ENCODE results near the gene VAV2. TPM values are rescaled to one million over a fixed set of nuclear protein-coding genes. Genes with fewer than 3 reads are reported as not detected.
"Not testable (repeated sequence)": the region's sequence is repeated elsewhere in the genome, so short reads cannot be mapped to it uniquely, and the experiment has no call there.

Gene VAV2
- total RNA-seq, 1 donor from 2014 or later: 12.8 TPM

DNA sequence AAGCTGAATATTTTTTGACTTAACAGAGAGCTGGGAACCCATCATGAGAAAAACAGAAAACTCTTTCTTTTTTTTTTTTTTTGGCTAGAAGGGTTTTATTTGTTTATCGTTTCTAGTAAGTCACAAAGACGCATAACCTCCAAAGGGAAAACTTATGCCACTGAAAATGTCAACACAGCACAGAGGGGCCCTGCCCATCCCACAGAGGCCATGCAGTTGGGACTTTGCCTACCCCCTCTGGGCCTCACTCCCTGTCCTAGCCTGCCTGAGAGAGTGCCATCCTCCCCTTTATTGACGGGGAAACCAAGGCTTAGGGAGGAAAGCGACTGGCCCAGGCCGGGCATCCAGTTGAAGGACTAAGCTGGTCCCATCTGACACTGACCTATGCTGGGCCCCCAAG lies 74.7 kb downstream of the VAV2 start:
- no peak for DNase-seq (ENCODE audit: low spot score)

GRCh38 chr9:133916159-133916541 lies 76.0 kb downstream of the VAV2 start:
- no peak for DNase-seq (ENCODE audit: low spot score)

DNA sequence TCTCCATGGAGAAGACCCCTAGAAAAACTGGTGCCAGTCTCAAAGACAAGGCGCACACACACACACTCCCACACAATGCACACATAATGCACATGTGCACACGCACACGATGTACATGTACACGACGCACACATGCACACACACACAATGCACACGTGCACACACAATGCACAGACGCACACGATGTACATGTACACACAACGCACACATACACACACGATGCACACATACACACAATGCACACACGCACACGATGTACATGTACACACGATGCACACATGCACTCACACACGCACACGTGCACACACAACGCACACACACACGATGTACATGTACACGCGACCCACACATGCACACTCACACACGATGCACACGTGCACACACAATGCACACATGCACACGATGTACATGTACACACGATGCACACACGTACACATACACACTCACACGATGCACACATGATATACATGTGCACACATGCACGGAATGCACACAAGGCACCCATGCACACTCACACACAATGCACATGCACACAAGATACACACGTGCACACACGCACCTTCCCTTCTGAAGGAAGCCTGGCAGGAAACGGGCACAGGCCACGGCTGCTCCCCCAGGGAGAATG lies 76.5 kb downstream of the VAV2 start:
- DNase-seq (ENCODE audit: low spot score): no peak

DNA sequence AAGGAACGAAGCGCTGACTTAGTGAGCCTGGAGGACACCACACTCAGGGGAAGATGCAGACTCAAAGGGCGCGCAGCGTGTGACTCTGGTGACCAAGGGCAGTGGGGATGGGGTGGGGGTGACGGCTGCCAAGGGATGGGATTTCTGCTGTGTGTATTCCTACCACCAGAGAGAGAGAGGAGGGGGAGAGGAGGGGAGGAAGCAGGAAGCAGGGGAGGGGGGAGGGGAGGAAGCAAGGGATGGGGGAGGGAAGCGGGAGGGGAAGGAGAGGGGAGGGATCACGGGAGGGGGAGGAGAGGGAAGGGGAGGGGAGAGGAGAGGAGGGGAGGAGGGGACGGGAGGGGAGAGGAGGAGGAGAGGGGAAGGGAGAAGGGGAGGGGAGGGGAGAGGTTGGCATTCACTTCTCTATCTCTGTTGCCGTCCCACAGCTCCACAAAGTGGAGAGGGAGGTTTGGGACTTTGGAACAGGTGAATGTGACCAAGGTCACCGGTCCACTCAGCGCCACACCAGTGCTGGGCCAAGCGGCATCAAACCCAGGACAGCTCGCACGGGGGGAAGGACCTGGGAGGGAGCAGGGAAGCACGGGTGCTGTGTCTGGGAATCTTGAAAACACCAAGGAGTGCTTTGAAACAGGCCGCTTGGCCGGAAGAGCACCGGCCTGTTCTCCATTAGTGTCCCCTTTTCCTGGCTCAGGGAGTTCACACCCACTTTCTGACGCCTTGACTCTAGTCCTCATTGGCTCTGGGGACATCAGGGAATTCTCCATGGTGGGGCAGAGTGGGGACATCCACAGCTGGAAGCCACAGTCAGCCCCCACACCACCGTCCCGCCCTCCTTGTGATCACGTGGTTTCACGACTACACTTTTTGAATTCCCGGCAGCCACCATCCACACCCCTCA lies 77.4 kb downstream of the VAV2 start:
- DNase-seq (ENCODE audit: low spot score): no peak

DNA sequence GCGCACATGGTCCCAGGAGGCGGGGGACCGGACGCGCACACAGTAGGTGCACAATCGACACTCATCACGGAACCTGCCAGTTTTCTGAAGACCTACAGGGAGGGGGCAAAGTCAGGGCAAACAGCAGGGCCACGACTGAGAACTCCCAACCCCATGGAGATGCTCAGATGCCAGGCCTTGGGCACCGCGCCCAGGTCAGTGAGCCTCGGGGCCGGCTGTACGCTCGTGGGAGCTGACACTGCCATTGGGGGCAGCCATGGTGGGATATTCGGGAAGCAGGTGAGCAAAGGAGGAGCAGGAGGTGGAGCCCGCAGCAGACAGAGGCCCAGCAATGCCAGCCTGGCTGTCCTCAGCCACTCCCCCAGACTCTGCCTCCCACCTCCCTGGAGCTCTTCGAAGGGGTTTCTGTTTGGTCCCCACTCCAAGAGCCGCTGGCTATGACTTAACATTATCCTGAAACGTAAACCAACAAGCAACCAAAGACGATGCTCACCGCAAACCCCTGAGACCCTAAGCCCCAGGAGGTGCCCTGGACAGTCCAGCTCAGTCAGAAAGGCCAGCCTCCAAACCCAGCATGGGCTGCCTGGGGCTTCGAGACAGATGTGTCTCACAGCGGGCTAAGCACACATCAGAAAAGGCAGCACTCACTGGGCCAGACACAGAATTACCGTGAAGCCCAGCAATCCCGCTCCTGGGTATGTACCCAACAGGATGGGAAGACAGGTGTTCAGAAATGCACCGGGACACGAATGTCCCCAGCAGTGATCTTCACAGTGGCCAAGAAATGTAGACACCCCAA lies 78.4 kb downstream of the VAV2 start:
- no peak for DNase-seq (ENCODE audit: low spot score)

- DNase-seq (ENCODE audit: low spot score): peak; percentile 50
Observed at GRCh38 chr9:133910855-133911514, 81.1 kb downstream of the VAV2 start.

DNA sequence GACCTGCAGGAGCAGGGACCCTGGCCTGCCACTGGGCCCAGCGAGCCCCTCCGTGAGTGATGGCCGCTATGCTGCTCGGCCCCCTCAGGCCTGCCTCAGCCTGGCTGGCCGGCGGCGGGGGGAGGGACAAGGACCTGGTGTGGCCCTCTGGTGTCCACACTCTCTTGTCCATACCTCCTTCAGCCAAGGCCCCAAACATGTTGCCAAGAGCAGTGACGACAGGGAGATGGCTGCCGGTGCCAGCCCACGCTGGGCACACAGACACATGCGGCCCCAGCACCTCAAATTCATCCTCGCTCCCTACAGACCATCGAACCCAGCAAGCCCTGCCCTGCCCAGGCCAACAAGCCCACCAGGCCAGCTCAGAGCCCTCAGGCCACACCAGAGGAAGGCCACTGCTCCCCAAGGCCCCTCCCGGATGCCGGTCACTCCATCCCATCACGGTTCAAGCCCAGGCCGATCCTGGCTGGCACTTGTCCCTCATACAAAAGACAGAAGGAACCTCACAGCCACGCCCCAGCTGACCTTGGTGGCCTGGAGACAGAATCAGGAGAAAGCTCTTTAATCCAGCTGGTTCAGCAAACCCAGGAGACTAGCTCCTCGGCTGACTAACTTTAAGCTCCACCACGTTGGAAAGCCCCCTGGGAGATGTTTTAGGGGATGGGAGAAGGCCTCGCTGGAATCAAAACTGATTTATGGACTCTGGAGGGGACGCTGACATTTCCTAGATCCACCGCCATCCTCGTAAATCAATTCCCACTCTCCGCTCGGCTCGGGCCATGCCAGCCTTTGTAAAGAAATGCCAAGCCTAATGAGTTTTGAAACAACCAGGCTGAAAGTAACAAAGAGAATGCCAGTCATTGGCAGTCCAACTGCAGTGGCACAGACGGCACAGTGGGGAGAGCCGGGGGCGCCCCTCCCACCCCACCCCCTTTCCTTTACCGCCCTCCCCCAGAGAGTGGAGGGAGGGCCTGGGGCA lies 84.9 kb downstream of the VAV2 start:
- peak; percentile 35 for DNase-seq (ENCODE audit: low spot score)

GRCh38 chr9:133906218-133906617 lies 85.9 kb downstream of the VAV2 start:
- no peak for DNase-seq (ENCODE audit: low spot score)

DNA sequence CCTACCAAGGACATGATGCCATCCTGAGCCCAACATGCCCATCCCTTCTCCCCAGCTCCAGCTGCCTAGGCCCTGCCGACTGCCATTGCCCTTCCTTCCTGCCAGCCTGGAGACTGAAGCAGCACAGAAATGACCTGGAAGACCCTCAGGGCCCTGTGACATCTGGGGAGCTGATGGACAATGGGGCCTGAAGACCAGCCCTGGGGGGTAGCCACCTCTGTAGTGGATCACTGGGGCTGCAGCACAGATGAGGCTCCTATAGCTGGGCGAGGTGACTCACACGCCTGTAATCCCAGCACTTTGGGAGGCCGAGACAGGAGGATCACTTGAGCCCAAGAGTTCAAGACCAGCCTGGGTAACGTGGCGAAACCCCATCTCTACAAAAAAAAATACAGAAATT lies 86.6 kb downstream of the VAV2 start:
- no peak for DNase-seq (ENCODE audit: low spot score)

DNA sequence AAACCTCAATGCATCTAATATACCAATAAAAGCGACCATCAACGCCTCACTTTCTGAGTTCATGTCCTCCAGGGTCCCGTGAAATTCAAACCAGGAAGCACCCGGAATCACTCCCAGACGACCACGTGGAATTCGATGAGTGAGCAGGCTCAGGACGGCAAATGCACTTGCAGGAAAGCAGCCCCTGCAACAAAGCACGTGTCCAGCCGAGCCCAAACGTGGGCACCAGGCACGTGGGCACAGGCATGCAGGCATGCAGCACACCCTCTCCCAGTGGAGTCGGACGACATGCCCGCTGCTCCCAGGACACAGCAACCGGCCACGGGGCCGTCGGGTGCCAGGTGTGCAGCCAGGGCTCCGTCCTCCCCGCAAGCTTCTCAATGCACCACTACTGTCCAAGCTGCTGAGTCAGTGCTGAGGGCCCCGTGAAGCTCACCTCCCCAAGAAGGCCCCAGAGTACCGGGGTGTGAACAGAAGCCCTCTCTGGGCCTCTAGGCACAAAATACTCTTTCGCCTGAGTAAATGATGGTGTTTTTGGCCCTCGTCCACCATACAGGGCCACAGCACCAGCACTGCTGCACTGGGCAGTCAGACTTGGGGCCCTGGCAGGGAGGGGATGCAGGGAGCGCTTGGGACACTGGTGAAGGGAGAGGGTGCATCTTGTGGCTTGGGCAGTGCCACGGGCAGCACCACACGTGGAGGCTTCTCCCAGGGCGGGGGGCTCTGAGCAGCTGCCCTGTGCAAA lies 87.6 kb downstream of the VAV2 start:
- no peak for DNase-seq (ENCODE audit: low spot score)

DNA sequence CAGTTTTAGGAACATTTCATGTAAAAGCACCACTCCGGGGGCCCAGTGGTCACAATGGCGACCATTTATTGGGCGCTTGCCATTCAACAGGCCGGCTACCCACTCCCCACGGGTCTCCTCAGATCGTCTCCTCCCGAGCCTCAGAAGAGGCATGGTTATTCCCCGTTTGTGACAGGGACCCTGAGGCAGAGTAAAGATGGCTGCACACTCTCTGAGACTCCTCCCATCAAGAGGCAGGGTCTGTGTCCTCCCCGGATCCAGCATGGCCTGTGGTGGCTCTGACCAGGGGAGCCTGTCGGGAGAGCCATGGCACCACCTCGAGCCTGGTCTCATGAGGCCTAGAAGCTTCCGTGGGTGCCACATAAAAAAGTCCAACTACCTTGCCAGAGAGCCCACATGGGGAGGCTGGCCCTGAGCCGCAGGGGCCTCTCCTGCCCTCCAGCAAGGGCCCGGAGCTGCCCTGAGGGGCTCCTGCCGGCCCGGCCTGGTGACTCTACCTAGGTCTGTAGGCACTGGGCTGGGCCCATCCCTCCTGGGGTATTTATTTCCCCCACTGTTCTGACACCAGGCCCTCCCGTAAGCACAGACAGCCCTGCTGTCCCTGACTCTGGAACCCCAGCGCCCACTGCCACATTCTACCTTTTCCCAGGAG lies 90.8 kb downstream of the VAV2 start:
- no peak for DNase-seq (ENCODE audit: low spot score)

- no peak for DNase-seq (ENCODE audit: low spot score)
Observed at GRCh38 chr9:133897675-133898074, 94.4 kb downstream of the VAV2 start.

DNA sequence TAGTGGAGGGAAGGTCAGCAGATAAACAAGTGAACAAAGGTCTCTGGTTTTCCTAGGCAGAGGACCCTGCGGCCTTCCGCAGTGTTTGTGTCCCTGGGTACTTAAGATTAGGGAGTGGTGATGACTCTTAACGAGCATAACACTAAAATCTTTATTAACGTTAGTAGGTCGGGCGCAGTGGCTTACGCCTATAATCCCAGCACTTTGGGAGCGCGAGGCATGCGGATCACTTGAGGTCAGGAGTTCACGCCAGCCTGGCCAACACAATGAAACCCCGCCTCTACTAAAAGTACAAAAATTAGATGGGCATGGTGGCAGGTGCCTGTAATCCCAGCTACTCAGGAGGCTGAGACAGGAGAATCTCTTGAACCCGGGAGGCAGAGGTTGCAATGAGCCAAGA lies 96.1 kb downstream of the VAV2 start:
- DNase-seq (ENCODE audit: low spot score): not testable (repeated sequence)

GRCh38 chr9:133895335-133895734 lies 96.8 kb downstream of the VAV2 start:
- DNase-seq (ENCODE audit: low spot score): no peak

DNA sequence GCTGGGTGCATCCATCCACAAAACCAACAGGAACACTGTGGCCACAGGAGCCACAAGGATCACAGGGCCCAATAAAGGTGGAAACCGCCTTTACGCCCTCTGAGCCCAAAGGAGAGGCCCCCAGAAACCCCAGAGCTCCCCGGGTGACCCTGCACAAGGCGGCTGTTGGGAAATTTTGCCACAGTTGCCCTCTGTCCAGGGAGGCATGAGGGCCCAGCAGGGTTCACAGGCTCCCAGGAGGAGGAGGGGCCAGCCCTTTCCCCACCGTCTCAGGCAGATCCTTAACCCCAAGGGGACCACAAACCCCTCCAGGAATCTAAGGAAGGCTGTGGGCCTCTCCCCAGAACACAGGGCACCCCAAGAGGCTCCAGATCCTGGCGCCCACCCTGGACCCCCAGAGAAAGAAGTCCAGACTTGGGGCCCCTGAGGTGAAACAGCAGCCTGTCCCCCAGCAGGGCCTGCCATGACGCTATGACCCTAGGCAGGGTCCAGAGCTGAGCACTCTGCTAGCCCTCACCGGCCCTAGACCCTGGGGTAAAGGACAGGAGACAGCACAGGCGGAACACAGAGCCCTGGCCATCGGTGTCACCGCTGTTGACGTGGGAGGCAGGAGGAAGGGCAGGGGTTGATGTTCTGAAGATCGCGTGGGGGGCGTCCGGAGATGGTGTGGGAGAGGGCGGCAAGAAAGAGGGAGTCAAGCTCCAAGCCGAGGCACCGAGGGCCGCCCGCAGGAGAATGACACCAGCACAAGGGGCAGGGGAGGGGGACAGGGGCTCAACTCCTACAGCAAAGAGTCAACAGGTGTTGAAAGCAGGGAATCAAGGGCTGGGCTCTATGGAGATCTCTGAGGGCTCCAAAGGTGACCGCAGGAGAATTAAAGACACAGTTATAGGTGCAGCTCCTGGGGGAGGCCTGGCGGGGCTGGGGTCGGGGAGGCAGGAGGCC lies 97.5 kb downstream of the VAV2 start:
- no peak for DNase-seq (ENCODE audit: low spot score)

GRCh38 chr9:133893191-133893994 lies 98.7 kb downstream of the VAV2 start:
- DNase-seq (ENCODE audit: low spot score): no peak

GRCh38 chr9:133892193-133892920 lies 99.8 kb downstream of the VAV2 start:
- no peak for DNase-seq (ENCODE audit: low spot score)
